B cell (primary cell): ENCODE measurements around the gene IGSF1.

Source experiments
- CTCF ChIP-seq: fragments of 200-600 bp; IDR thresholded peaks from one replicate; pipeline ENCODE4 v1.8.0; 2022; ENCODE audit warnings: antibody characterized with exemption, mild to moderate bottlenecking
- EZH2 ChIP-seq: IDR thresholded peaks from 2 replicates; pipeline ENCODE4 v1.6.1; 2012; ENCODE audit warnings: borderline replicate concordance, low read depth, mild to moderate bottlenecking, moderate library complexity, low read length; ENCODE audit not compliant: insufficient read depth, poor library complexity, severe bottlenecking

DNA sequence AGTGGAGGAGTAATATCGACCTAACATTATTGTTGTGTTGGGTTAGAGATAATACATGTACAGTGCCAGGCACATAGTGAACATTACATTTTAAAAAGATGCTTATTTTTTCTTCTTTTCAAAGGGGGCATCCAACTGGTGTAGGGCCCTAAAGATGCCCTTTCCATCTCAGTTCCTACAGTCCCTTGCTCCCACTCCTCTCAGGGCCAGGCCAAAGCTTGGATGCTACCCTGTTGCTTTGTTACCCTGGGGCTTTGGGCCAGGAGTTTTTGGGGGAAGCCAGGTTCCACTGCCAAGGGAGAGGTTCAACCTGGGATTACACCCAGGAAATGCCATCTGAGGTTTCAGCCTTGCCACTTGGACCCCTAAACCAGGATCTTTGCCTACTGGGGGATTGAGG is 918 bp downstream of the IGSF1 start:
- TF ChIP-seq CTCF (no peak), EZH2 (no peak)
